ENCODE measurements around the gene DHX16. TPM values are rescaled to one million over a fixed set of nuclear protein-coding genes. Genes with fewer than 3 reads are reported as not detected.

The DHX16 gene
- total and polyA plus RNA-seq, 9 of the 15 experiments (the other 6 are each of a cell fraction or from before 2014, with no cell fraction given): 14.6 to 66.1 (median 47.5) TPM

DNA sequence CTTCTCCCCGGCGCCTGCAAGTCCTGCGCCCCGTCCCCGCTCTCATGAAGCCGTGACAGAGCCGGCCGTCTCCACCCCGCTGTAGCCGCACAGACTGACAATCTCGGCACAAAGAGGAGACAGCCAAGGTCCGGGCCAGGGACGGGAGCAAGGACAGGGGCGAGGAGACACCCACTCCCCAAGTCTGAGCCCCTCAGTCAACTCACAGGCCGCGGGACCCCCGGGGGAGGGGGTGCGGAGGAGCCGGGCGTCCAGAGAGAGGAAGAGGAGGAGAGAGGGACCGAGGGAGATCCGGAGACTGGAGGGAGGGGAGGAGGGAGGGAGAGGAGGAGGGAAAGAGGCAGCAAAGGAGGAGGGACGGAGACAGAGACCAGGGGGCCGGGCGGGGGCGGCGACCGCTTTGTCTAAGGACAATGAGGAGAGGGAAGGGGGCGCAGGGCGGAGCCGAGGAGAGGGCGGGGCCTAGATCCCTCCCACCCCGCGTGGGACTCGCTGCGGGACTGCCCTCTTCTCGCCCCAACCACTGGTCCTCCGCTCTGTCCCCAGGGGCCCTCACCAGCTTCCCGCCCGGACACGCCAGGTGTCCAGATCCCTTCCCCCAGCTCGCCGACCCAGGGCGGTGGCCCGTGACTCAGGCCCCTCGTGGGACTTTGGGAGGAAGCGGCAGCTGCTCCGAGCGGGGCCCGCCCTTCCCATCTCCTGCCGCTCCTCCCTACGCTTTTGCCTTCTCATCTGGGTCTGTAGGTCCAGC lies 14.3 kb upstream of the DHX16 start (continued):
- TF ChIP-seq CBX3 (IDR thresholded peaks at IDR 0.05; ENCODE audit: borderline replicate concordance in 1 of 2, low read length in 2 of 2) (peak in 1 of 2 experiments; percentile 64; a peak in 1 of 3 replicates), NEUROD1 (IDR thresholded peaks at IDR 0.05; ENCODE audit: borderline replicate concordance, low read depth, low read length, partially characterized antibody) (peak; percentile 69), ZNF408 (CRISPR knock-in tag; IDR thresholded peaks at IDR 0.05; ENCODE audit: low read depth) (no peak), KAT2B (IDR thresholded peaks at IDR 0.05; ENCODE audit: low read depth, low read length) (no peak), MTA3 (IDR thresholded peaks at IDR 0.05; ENCODE audit: borderline replicate concordance) (peak; percentile 95), RAD51 (IDR thresholded peaks at IDR 0.05; ENCODE audit: borderline replicate concordance, low read depth) (peak; percentile 55; the same call in 1 of the 2 replicates), SRSF1 (IDR thresholded peaks at IDR 0.05; ENCODE audit: low read depth, low read length) (peak; percentile 97), BHLHE40 (IDR thresholded peaks at IDR 0.05; ENCODE audit: low read length) (peak; percentile 89), MAFG (tag; conservative IDR thresholded peaks at IDR 0.05) (peak; percentile 58; the same call in 1 of the 2 replicates)
- TF ChIP-seq, protein P1, sequence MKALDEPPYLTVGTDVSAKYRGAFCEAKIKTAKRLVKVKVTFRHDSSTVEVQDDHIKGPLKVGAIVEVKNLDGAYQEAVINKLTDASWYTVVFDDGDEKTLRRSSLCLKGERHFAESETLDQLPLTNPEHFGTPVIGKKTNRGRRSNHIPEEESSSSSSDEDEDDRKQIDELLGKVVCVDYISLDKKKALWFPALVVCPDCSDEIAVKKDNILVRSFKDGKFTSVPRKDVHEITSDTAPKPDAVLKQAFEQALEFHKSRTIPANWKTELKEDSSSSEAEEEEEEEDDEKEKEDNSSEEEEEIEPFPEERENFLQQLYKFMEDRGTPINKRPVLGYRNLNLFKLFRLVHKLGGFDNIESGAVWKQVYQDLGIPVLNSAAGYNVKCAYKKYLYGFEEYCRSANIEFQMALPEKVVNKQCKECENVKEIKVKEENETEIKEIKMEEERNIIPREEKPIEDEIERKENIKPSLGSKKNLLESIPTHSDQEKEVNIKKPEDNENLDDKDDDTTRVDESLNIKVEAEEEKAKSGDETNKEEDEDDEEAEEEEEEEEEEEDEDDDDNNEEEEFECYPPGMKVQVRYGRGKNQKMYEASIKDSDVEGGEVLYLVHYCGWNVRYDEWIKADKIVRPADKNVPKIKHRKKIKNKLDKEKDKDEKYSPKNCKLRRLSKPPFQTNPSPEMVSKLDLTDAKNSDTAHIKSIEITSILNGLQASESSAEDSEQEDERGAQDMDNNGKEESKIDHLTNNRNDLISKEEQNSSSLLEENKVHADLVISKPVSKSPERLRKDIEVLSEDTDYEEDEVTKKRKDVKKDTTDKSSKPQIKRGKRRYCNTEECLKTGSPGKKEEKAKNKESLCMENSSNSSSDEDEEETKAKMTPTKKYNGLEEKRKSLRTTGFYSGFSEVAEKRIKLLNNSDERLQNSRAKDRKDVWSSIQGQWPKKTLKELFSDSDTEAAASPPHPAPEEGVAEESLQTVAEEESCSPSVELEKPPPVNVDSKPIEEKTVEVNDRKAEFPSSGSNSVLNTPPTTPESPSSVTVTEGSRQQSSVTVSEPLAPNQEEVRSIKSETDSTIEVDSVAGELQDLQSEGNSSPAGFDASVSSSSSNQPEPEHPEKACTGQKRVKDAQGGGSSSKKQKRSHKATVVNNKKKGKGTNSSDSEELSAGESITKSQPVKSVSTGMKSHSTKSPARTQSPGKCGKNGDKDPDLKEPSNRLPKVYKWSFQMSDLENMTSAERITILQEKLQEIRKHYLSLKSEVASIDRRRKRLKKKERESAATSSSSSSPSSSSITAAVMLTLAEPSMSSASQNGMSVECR (CRISPR knock-in tag; IDR thresholded peaks at IDR 0.05): peak; percentile 95
- TF ChIP-seq, protein P2, sequence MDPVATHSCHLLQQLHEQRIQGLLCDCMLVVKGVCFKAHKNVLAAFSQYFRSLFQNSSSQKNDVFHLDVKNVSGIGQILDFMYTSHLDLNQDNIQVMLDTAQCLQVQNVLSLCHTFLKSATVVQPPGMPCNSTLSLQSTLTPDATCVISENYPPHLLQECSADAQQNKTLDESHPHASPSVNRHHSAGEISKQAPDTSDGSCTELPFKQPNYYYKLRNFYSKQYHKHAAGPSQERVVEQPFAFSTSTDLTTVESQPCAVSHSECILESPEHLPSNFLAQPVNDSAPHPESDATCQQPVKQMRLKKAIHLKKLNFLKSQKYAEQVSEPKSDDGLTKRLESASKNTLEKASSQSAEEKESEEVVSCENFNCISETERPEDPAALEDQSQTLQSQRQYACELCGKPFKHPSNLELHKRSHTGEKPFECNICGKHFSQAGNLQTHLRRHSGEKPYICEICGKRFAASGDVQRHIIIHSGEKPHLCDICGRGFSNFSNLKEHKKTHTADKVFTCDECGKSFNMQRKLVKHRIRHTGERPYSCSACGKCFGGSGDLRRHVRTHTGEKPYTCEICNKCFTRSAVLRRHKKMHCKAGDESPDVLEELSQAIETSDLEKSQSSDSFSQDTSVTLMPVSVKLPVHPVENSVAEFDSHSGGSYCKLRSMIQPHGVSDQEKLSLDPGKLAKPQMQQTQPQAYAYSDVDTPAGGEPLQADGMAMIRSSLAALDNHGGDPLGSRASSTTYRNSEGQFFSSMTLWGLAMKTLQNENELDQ (CRISPR knock-in tag; IDR thresholded peaks at IDR 0.05; ENCODE audit: borderline replicate concordance): 0 out of 2 replicates have a peak, but pooled peaks have one; percentile 86

Measured in K562 (cell line).